MM.1S (cell line): ENCODE measurements around the gene NSUN4.
"Not testable (repeated sequence)": the region's sequence is repeated elsewhere in the genome, so short reads cannot be mapped to it uniquely, and the experiment has no call there.

Source experiments
- DNase-seq: peaks from one replicate; pipeline ENCODE4 v3.0.0-alpha.2; 2015
- H2AFZ ChIP-seq: fragments of 300-600 bp; sonication (generic); 2 replicates; pipeline ENCODE4 v1.6.0; 2016; ENCODE audit warnings: antibody characterized with exemption, low read length
- H3F3A ChIP-seq: fragments of 300-600 bp; sonication (generic); 2 replicates; pipeline ENCODE4 v1.6.1; 2016; ENCODE audit warnings: mild to moderate bottlenecking, antibody characterized with exemption, low read length, moderate library complexity, mixed read lengths; ENCODE audit not compliant: insufficient read depth
- H3K27ac ChIP-seq: fragments of 300-600 bp; sonication (generic); 2 replicates; pipeline ENCODE4 v1.5.1; 2016; ENCODE audit warnings: mild to moderate bottlenecking, low read length
- H3K27me3 ChIP-seq: fragments of 300-600 bp; sonication (generic); replicated peaks from 2 replicates; pipeline ENCODE4 v1.6.0; 2016; ENCODE audit warnings: low read length; ENCODE audit not compliant: insufficient read depth
- H3K36me3 ChIP-seq: fragments of 300-600 bp; sonication (generic); replicated peaks from 2 replicates; pipeline ENCODE4 v1.6.1; 2016; ENCODE audit warnings: mild to moderate bottlenecking, low read length, mixed read lengths; ENCODE audit not compliant: insufficient read depth
- H3K4me1 ChIP-seq: fragments of 300-600 bp; sonication (generic); 2 replicates; pipeline ENCODE4 v1.6.1; 2016; ENCODE audit warnings: low read length, mixed read lengths
- H3K4me2 ChIP-seq: fragments of 300-600 bp; sonication (generic); 2 replicates; pipeline ENCODE4 v1.6.0; 2016; ENCODE audit warnings: low read depth, low read length
- H3K4me3 ChIP-seq: fragments of 300-600 bp; sonication (generic); 2 replicates; pipeline ENCODE4 v1.5.1; 2016; ENCODE audit warnings: low read length, mixed read lengths
- H3K79me2 ChIP-seq: fragments of 300-600 bp; sonication (generic); 2 replicates; pipeline ENCODE4 v1.6.1; 2016; ENCODE audit warnings: mixed run types, low read length, mixed read lengths
- H3K9ac ChIP-seq: fragments of 300-600 bp; sonication (generic); 2 replicates; pipeline ENCODE4 v1.6.1; 2016; ENCODE audit warnings: low read length, mixed read lengths
- H3K9me2 ChIP-seq: fragments of 300-600 bp; sonication (generic); replicated peaks from 2 replicates; pipeline ENCODE4 v1.6.1; 2016; ENCODE audit warnings: mild to moderate bottlenecking, low read length, mixed read lengths; ENCODE audit not compliant: insufficient read depth
- H3K9me3 ChIP-seq: fragments of 300-600 bp; sonication (generic); replicated peaks from 2 replicates; pipeline ENCODE4 v1.6.1; 2016; ENCODE audit warnings: mild to moderate bottlenecking, low read length, mixed read lengths; ENCODE audit not compliant: insufficient read depth
- H4K20me1 ChIP-seq: fragments of 300-600 bp; sonication (generic); 2 replicates; pipeline ENCODE4 v1.6.1; 2016; ENCODE audit warnings: mild to moderate bottlenecking, low read length, moderate library complexity, mixed read lengths; ENCODE audit not compliant: insufficient read depth
- EZH2 ChIP-seq: fragments of 300-600 bp; sonication (generic); optimal IDR thresholded peaks from 2 replicates; pipeline ENCODE3; 2017; ENCODE audit warnings: low read depth, mild to moderate bottlenecking, antibody characterized with exemption, low read length, mixed read lengths
- EZH2phosphoT487 ChIP-seq: fragments of 300-600 bp; sonication (generic); IDR thresholded peaks from 2 replicates; pipeline ENCODE4 v1.6.1; 2018; ENCODE audit warnings: antibody characterized with exemption, low read length
- TF ChIP-seq, protein P1 (sequence below): fragments of 300-600 bp; sonication (generic); IDR thresholded peaks from 2 replicates; pipeline ENCODE4 v1.5.1; 2016; ENCODE audit warnings: antibody characterized with exemption, low read length, mixed read lengths

Gene NSUN4

DNA sequence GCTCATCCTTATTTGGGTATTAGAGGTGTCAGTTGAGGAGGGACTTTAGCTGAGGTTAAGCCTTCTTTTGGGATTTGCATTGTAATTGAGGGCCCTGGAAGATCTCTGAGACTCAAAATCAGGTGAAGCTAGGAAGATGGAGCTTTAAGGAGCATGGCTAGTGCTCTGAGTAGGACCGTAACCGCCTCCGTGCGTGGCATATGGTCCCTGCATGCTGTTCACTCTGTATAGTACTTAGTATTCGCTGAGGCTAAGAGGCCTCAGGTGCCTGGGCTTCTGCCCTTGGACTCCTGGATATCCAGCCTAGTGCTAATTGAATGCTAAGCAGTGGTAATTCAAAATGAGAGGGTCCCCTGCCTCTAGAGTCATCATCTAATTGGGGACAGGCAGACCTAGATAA is 22.5 kb downstream of the NSUN4 start:
- TF ChIP-seq EZH2phosphoT487: no peak
- TF ChIP-seq EZH2: no peak
- TF ChIP-seq, protein P1, sequence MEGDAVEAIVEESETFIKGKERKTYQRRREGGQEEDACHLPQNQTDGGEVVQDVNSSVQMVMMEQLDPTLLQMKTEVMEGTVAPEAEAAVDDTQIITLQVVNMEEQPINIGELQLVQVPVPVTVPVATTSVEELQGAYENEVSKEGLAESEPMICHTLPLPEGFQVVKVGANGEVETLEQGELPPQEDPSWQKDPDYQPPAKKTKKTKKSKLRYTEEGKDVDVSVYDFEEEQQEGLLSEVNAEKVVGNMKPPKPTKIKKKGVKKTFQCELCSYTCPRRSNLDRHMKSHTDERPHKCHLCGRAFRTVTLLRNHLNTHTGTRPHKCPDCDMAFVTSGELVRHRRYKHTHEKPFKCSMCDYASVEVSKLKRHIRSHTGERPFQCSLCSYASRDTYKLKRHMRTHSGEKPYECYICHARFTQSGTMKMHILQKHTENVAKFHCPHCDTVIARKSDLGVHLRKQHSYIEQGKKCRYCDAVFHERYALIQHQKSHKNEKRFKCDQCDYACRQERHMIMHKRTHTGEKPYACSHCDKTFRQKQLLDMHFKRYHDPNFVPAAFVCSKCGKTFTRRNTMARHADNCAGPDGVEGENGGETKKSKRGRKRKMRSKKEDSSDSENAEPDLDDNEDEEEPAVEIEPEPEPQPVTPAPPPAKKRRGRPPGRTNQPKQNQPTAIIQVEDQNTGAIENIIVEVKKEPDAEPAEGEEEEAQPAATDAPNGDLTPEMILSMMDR: no peak
- H3F3A ChIP-seq: no peaks in the 10 kb centered on the region
- no peak for DNase-seq
- H3K4me1 ChIP-seq: no peaks in the 10 kb centered on the region
- no peaks in the 10 kb centered on the region for H3K9me3 ChIP-seq
- no peaks in the 10 kb centered on the region for H3K27me3 ChIP-seq
- no peak overlapping the region for H3K27ac ChIP-seq
- no peak overlapping the region for H3K9ac ChIP-seq
- H3K4me3 ChIP-seq: no peak overlapping the region
- no peaks in the 10 kb centered on the region for H3K9me2 ChIP-seq
- H4K20me1 ChIP-seq: no peaks in the 10 kb centered on the region
- no peak overlapping the region for H3K4me2 ChIP-seq
- no peak overlapping the region for H2AFZ ChIP-seq
- H3K79me2 ChIP-seq: no peaks in the 10 kb centered on the region
- H3K36me3 ChIP-seq: no peaks in the 10 kb centered on the region

GRCh38 chr1:46364612-46365011 is 24.0 kb downstream of the NSUN4 start:
- H3K27ac ChIP-seq: no peak overlapping the region
- no peak overlapping the region for H2AFZ ChIP-seq
- no peaks in the 10 kb centered on the region for H3K4me1 ChIP-seq
- H3K4me2 ChIP-seq: no peak overlapping the region
- no peaks in the 10 kb centered on the region for H3F3A ChIP-seq
- H3K9ac ChIP-seq: no peak overlapping the region
- no peaks in the 10 kb centered on the region for H3K9me2 ChIP-seq
- TF ChIP-seq EZH2phosphoT487: no peak
- no peak for TF ChIP-seq EZH2
- TF ChIP-seq, protein P1: no peak
- no peak for DNase-seq
- H4K20me1 ChIP-seq: no peaks in the 10 kb centered on the region
- H3K79me2 ChIP-seq: no peaks in the 10 kb centered on the region
- H3K9me3 ChIP-seq: no peaks in the 10 kb centered on the region
- no peaks in the 10 kb centered on the region for H3K36me3 ChIP-seq
- H3K27me3 ChIP-seq: no peaks in the 10 kb centered on the region
- no peak overlapping the region for H3K4me3 ChIP-seq

- H3K4me2 ChIP-seq, H2AFZ ChIP-seq, H3K4me3 ChIP-seq, H3K79me2 ChIP-seq, H4K20me1 ChIP-seq, H3K9me2 ChIP-seq, H3K9me3 ChIP-seq, H3K36me3 ChIP-seq, DNase-seq, H3F3A ChIP-seq, H3K27me3 ChIP-seq, H3K9ac ChIP-seq, H3K27ac ChIP-seq, H3K4me1 ChIP-seq: not testable (repeated sequence)
These were observed 25.2 kb downstream of the NSUN4 start for GRCh38 chr1:46365796-46366195.

DNA sequence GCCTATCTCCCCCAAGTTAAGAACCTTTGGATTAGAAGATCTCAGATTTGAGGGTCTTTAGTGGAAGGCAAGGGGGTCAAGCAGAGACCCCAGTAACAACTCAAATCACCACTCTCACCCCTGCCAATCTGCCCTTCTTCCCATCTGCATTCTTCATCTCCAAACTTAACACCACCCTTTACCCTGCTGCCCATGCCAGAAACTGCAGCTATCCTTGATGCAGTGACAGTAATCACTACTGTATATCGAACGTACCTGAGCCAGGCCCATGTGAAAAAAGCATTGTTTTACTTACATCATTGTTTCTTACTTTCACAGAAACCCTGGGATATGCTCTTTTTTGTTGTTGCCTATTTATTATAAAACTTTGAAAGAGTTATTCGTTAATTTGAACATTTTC is 26.5 kb downstream of the NSUN4 start:
- no peaks in the 10 kb centered on the region for H3K4me1 ChIP-seq
- no peak overlapping the region for H3K9ac ChIP-seq
- H3K4me2 ChIP-seq: no peak overlapping the region
- no peaks in the 10 kb centered on the region for H3K9me3 ChIP-seq
- no peaks in the 10 kb centered on the region for H3K27me3 ChIP-seq
- H3K79me2 ChIP-seq: no peaks in the 10 kb centered on the region
- no peak for DNase-seq
- H2AFZ ChIP-seq: no peak overlapping the region
- no peaks in the 10 kb centered on the region for H3F3A ChIP-seq
- no peaks in the 10 kb centered on the region for H3K36me3 ChIP-seq
- no peaks in the 10 kb centered on the region for H3K9me2 ChIP-seq
- H3K27ac ChIP-seq: no peak overlapping the region
- no peak overlapping the region for H3K4me3 ChIP-seq
- no peaks in the 10 kb centered on the region for H4K20me1 ChIP-seq
- TF ChIP-seq EZH2phosphoT487: no peak
- TF ChIP-seq, protein P1: no peak
- TF ChIP-seq EZH2: no peak

GRCh38 chr1:46367701-46368100 is 27.1 kb downstream of the NSUN4 start:
- DNase-seq, H2AFZ ChIP-seq, H3K4me1 ChIP-seq, H3F3A ChIP-seq, H3K4me2 ChIP-seq, H4K20me1 ChIP-seq, H3K27me3 ChIP-seq, H3K9me3 ChIP-seq, H3K36me3 ChIP-seq, H3K9ac ChIP-seq, H3K27ac ChIP-seq, H3K9me2 ChIP-seq, H3K4me3 ChIP-seq, H3K79me2 ChIP-seq: not testable (repeated sequence)
